ENCODE data around the gene ZNF281.
"Not testable (repeated sequence)": the region's sequence is repeated elsewhere in the genome, so short reads cannot be mapped to it uniquely, and the experiment has no call there.

The ZNF281 gene, protein sequence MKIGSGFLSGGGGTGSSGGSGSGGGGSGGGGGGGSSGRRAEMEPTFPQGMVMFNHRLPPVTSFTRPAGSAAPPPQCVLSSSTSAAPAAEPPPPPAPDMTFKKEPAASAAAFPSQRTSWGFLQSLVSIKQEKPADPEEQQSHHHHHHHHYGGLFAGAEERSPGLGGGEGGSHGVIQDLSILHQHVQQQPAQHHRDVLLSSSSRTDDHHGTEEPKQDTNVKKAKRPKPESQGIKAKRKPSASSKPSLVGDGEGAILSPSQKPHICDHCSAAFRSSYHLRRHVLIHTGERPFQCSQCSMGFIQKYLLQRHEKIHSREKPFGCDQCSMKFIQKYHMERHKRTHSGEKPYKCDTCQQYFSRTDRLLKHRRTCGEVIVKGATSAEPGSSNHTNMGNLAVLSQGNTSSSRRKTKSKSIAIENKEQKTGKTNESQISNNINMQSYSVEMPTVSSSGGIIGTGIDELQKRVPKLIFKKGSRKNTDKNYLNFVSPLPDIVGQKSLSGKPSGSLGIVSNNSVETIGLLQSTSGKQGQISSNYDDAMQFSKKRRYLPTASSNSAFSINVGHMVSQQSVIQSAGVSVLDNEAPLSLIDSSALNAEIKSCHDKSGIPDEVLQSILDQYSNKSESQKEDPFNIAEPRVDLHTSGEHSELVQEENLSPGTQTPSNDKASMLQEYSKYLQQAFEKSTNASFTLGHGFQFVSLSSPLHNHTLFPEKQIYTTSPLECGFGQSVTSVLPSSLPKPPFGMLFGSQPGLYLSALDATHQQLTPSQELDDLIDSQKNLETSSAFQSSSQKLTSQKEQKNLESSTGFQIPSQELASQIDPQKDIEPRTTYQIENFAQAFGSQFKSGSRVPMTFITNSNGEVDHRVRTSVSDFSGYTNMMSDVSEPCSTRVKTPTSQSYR

DNA sequence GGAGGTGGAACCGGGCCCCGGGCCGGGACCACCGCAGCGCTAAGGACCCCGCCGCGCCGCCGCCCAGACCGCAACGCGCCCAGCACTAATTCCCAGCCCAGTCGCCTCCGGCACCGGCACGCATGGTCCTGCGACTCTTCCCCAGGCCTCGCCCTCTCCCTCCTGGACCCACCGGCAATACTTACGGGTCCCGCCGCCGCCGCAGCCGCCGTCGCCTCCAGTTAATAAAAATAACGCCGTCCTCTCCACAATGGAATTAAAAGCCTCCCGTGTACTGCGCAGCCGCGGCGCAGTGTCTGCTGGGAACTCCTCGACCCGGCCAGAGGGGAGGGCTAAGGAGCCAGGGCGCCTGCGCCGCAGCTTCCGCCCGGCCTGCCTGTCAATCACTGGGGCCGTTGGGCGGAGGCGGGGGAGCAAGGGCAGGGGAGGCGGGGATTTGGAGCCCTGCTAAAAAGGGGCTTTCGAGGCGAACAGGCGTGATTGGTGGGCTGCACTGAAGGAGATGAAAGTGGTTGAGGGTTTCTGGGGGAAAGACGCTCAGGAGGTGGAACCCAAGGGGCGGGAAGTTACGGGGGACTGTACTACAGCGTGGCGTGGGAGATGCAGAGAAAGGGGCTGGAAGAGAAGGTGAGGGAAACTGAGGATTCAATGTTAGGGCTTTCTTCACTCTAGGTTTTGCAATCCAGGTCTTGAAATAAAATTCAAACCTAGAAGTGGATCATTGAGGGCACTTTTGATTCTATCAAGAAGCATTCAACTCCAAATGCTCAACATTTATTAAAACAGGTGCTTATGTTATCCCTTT lies at the start of gene ZNF281:
Gene ZNF281, minus strand, starts transcription at position 276 of the 805 bp plus-strand sequence. CDS start 331 bp downstream, outside the sequence.
- DNase-seq (ENCODE audit: extremely low read depth in 1 of 2, low read depth in 1 of 2): peak; percentile 83 to 94

DNA sequence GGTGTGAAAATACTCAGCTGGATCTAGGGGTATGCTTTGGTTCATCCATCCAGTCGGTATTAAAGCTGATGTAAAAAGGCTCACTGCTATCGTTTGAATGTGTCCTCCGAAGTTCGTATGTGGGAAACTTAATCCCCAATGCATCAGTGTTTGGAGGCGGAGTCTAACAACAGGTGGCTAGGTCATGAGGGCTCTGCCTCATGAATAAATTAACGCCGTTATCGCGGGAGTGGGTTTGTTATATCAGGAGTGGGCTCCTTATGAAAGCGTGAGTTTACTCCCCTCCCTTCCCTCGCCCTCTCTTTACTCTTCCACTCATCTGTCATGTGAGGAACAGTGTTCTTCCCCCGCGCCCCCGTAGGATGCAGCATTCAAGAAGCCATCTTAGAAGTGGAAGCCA lies 48.9 kb upstream of the ZNF281 start:
- no peak for DNase-seq (ENCODE audit: extremely low read depth in 1 of 2, low read depth in 1 of 2)

DNA sequence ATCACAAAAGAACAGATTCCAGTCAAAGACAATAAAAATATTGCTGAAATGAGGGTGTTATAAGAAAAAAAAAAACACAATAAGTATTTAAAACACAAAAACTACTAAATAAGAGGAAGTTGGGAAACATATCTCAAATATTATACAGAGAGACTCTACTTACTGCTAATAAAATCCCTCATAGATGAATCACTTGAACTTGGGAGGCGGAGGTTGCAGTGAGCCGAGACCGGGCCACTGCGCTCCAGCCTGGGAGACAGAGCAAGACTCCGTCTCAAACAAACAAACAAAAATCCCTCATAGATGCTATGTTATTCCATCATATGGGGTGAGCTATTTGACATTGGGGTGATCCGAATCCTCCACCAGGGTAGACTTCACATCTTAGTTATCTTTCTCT lies 48.0 kb upstream of the ZNF281 start:
- no peak for DNase-seq (ENCODE audit: extremely low read depth in 1 of 2, low read depth in 1 of 2)

DNA sequence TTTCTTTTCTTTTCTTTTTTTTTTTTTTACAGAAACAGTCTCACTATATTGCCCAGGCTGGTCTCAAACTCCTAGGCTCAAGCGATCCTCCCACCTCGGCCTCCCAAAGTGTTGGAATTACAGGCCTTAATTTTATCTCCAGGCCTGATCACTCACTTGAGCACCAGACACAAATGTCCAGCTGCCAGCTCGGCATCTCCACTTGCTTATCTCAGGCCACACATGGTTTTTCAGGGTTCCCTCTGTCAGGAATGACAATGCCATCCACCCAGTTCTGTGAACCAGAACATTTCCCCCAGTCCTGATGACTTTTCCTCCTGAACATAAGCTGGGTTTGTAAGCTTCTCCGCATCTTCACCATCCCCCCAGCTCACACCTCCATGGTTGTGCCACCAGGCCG lies 44.6 kb upstream of the ZNF281 start:
- no peak for DNase-seq (ENCODE audit: extremely low read depth in 1 of 2, low read depth in 1 of 2)

DNA sequence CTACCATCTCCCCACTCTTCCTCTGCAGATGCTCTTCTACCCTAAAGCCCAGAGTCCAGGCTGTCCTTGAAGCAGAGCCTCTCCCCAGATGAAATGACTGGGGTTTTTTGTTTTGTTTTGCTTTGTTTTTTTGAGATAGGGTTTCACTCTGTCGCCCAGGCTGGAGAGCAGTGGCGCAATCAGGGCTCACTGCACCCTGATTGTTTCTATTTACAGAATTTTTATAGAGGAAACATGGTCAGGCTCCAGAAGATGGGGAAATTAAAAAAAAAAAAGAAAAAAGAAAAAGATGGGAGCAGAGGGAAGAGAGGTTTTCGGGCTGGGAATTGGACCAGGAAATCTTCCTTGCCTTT lies 43.7 kb upstream of the ZNF281 start:
- no peak for DNase-seq (ENCODE audit: extremely low read depth in 1 of 2, low read depth in 1 of 2)

DNA sequence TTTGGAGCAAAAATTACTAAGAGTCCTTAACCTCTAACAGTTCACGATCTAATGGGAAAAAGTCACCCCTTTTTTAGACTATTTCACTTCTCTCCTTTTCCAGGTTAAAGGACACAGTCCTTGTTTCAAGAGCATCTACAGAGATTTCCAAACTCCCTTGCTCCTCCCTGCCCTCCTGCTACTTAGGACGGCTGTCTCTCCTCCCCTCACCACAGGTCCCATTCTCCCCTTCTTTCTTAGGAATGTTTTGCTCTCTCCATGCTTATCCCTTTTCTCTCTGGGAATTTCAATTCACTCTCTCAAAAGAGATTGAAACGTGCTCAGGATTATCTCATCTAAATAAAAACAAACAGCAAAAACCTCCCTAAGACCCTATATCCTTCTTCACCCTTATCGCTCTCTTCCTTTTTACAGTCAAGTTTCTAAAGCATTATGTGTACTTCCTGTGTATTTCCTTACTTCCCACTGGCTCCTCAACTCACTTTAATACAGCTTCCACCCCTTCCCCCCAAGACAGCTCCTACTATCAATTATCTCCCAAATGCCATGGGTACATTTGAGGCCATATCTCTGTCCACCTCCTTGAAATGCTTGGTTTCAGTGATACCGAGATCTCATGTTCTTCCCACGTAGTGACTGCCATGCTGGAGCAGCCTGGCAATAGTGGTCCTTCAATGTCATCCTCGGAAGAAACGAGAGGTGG lies 43.2 kb upstream of the ZNF281 start:
- DNase-seq (ENCODE audit: extremely low read depth in 1 of 2, low read depth in 1 of 2): no peak

DNA sequence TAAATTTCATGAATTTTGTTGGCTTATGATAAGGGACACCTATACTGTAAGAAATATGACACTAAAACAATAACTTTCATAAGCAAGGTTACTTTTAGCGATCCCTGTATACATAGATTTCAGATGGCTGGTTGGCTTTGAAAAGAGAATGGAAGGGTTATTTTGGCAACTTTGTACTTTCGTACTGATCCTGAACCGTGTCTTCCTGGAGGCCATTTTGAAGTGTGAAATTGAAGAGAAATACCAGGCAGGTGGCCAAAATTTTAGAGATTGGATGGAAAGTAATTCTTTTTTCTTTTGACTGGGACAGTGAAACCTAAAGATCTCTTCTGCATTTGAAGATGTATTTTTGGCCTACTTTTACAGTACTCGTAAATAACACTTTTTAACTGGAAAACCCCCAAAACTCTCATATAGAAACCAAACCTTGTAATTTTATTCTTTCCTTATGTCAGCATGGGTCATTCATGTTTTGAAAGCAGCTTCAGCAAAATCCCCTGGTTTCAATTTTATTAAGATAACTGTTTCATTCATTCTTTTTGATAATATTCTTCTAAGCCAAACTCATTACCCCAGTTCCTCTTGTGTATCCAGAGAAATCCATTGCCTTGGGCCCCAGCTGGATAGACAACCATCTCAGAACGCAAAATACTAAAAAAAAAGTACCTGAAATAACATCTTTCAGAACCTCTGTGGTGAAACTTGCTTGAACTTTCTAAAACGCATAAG lies 38.4 kb upstream of the ZNF281 start:
- DNase-seq (ENCODE audit: extremely low read depth in 1 of 2, low read depth in 1 of 2): no peak

DNA sequence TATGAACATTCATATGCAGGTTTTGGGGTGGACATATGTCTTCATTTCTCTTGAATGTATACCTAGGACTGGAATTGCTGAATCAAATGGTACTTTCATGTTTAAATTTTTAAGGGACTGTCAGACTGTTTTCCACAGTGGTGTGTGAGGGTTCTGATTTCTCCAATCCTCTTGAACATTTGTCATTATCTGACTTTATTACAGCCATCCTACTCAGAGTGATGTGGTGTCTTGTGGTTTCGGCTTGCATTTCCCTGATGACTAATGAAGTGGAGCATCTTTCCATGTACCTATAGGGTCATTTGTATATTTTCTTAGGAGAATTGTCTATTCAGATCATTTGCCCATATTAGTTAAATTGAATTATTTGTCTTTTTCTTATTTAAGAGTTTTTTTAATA lies 35.4 kb upstream of the ZNF281 start:
- DNase-seq (ENCODE audit: extremely low read depth in 1 of 2, low read depth in 1 of 2): no peak

DNA sequence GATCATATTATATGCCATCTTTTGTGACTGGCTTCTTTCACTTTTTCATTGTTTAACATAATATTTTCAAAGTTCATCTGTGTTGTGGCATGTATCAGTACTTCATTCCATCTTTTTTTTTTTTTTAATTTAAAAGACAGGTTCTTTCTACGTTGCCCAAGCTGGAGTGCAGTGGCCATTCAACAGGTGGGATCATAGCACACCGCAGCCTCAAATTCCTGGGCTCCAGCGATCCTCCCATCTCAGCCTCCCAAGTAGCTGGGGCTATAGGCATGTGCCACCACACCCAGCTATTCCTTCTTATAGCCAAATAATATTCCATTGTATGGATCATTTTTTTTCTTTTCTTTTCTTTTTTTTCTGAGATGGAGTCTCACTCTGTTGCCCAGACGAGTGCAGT lies 34.6 kb upstream of the ZNF281 start:
- no peak for DNase-seq (ENCODE audit: extremely low read depth in 1 of 2, low read depth in 1 of 2)

DNA sequence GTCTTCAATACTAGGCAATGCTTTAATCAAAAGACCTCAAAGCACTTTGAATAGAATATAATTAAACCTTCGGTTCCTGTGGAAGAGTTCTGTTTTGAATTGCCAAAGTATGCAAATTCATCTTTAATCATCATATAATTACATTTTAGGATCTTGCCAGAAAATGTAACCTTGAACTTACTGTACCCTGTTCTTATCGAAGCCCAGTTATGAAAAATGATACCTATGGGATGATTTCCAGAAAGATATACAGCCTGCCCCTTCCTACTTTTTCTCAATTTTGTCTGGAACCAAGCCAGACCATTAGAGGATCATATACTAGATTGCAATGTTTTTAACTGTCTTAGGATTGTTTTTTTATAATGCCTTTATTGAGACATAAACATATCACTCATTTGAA lies 34.0 kb upstream of the ZNF281 start:
- no peak for DNase-seq (ENCODE audit: extremely low read depth in 1 of 2, low read depth in 1 of 2)

DNA sequence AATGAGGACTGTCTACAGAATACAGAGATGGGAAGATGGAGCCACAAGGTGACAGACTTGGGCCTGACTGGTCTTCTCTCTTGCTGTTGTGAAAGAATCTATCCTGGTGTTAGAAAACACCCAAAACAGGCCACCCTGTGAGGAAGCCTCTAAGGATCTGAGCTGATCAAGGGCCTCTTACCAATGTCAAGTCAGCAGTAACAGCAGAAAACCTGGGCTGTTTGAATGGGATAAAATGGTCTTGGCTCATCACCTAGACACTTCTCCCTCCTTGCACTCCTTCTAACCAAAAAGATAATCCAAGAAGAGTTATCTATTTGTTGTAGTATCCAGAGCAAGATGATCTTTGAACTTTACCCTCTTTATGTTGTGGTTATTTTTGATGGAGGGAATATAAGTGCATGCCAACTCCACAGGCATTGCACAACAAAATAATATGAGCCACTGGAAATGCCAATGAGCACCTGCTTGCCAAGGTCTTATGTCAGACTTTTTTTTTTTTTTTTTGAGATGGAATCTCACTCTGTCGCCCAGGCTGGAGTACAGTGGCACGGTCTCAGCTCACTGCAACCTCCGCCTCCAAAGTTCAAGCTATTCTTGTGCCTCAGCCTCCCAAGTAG lies 32.8 kb upstream of the ZNF281 start:
- no peak for DNase-seq (ENCODE audit: extremely low read depth in 1 of 2, low read depth in 1 of 2)

DNA sequence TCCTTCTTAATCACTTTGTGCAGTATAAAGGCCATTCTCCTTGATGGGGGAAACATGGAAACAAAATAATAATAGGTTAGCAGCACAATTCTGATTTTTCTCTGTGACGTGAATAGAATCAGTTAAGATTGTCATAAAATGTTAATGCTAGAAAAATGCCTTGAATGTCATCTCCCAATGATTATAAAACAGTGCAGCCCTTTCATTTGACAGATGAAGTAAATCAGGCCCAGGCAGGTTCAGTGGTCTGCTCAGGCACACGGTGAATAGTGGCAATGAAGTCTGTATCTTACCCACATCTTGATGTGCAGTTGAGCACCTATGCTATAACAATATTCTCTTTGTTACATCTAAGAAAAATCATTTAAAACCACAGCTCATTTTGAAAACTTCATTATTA lies 32.2 kb upstream of the ZNF281 start:
- DNase-seq (ENCODE audit: extremely low read depth in 1 of 2, low read depth in 1 of 2): no peak

DNA sequence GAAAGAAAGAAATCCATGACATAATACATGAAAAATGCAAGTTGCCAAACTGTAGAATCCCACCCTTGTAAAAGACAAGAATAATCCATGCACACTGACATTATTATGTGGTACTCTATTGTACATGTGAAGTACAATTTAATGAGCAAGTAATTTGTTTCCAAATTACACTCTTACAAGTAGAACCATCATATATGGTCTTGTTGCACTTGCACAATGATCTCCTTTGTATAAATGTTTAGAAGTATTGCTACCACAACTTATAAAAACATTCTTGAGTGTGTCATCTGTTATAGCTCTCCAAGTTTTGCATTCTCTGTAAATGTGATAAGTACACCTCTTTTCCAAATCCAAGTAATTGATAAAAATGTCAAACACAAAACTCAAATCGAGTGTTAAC lies 29.1 kb upstream of the ZNF281 start:
- DNase-seq (ENCODE audit: extremely low read depth in 1 of 2, low read depth in 1 of 2): no peak

DNA sequence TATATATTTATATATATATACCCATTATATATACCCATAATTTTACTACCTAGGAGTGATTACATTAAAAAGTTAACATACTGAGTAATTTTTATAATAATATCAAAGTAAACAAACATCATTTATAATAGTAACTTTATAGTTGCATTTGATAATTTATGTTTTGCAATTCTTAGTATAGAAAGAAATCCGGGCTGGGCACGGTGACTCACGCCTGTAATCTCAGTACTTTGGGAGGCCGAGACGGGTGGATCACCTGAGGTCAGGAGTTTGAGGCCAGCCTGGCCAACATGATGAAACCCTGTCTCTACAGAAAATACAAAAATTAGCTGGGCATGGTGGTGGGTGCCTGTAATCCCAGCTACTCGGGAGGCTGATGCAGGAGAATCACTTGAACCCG lies 28.6 kb upstream of the ZNF281 start:
- not testable (repeated sequence) for DNase-seq (ENCODE audit: extremely low read depth in 1 of 2, low read depth in 1 of 2)

DNA sequence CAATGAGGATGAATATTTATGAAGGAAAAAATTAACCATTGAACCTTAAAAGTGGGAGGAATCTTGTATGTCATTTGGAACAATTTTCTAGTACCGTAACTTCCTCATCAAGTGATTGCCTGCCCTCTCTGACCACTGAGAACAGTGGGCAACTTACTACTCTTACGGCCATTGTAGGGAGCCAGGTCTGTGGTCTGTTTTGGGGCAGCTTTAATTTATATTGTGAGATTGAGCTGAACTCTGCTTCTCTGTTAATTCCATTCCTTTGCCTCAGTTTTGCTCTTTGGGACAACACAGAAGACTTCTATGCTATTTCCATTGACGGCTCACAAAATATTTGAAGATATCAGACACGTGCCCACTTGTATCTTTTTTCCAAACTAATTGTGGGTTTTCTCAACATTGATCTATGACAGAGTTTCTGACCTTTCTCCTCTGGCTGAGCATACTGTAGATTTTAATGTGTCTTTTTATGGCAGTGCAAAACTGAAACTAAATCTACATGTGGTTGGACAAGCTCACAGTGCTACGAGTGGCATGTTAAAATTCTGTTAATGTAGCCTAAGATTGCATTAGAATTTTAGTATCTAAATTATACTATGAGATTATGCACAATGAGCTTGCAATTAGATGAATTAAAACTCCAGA lies 27.8 kb upstream of the ZNF281 start:
- DNase-seq (ENCODE audit: extremely low read depth in 1 of 2, low read depth in 1 of 2): no peak

DNA sequence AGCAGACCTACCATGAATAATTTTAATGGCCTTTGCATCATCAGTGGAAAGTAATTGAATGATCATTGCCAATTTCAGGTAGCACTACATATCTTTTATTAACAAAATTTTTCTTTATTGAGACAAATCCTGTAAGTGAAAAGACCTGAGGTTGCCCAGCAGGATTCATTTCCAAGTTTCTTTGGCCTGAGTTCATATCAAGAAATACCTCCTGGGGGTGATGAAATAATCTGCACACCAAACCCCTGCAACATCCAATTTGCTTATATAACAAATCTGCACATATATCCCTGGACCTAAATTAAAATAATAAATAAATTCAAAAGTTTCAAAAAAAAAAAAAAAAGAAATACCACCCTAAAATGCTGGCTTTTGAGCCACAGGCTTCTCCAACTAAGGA lies 27.3 kb upstream of the ZNF281 start:
- no peak for DNase-seq (ENCODE audit: extremely low read depth in 1 of 2, low read depth in 1 of 2)

DNA sequence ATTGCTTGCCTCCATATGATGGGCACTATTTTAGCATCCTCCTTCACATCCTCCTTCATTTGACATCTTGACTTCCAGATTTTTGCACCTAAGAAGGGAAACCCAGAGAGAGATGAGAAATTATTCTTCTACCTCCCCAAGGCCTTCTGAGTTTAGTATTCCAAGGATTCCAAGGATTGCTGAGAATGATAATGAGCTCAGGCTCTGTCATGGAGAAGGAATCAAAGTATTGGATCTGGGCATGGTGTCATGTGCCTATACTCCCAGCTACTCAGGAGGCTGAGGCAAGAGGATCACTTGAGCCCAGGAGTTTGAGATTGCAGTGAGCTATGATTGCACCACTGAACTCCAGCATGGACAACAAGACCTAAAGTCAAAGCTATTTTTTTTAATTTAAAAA lies 26.6 kb upstream of the ZNF281 start:
- no peak for DNase-seq (ENCODE audit: extremely low read depth in 1 of 2, low read depth in 1 of 2)

DNA sequence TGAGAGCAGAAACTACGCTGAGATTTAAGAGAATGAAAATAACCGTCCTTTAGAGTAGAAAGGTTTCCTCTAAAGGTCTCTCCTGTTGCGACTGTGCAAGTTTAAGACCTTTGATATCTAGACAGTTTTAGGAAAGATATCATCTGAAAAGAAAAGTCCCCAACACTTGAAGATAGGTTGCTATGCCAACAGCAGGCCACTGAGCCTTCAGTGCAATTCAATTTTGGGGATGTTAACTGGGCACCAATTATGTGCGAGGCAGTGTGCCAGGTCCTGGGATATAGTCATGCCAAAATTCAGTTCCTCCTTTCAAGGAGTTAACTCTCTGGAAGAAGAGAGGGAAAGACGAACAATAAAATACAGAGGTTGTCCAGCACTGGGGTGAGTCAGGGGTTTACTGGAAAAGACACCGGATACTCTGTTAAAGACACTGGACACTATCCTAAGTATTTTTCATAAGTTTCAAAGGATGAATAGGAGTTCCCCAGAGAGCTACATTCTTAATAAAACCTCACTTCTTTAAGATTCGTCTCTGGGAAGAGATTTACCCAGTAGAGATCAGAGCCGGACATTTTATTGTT lies 25.5 kb upstream of the ZNF281 start:
- no peak for DNase-seq (ENCODE audit: extremely low read depth in 1 of 2, low read depth in 1 of 2)

DNA sequence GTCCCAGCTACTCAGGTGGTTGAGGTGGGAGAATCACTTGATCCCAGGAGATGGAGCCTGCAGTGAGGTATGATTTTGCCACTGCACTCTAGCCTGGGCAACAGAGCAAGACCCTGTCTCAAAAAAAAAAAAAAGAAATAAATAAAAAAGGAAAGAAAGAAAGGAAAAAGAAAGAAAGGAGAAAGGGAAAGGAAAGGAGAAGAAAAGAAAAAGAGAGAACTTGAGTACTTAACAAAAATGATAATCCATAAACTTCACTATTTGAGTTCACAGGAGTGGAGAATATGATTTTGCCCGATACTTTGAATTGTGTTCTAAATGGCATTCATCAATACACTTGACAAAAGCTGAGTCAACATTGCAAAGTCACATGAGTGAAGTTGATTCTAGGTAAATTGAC lies 23.8 kb upstream of the ZNF281 start:
- DNase-seq (ENCODE audit: extremely low read depth in 1 of 2, low read depth in 1 of 2): no peak

All from activated CD8-positive, alpha-beta memory T cell treated with anti-CD3 and anti-CD28 coated beads for 1 hour (primary cell).